HepG2 (cell line): ENCODE results near the gene GJB1. TPM values are rescaled to one million over a fixed set of nuclear protein-coding genes. Genes with fewer than 3 reads are reported as not detected.

Experiments
- ASH2L ChIP-seq: fragments of 300-600, 200-600 bp; sonication (generic); IDR thresholded peaks from 2 replicates; pipeline ENCODE4 v1.7.0; 2017; ENCODE audit warnings: low read depth, mild to moderate bottlenecking, moderate library complexity, mixed read lengths, low read length; ENCODE audit not compliant: insufficient read length
- FOXO1 ChIP-seq: sonication (generic); formaldehyde crosslinking; IDR thresholded peaks from 2 replicates; pipeline ENCODE4 v1.4.0; 2020; ENCODE audit warnings: missing genetic modification reagents
- GPN1 ChIP-seq: sonication (generic); formaldehyde crosslinking; IDR thresholded peaks from 2 replicates; pipeline ENCODE4 v1.5.1; 2020; ENCODE audit warnings: missing genetic modification reagents, borderline replicate concordance
- HIVEP1 ChIP-seq: sonication (generic); formaldehyde crosslinking; IDR thresholded peaks from 2 replicates; pipeline ENCODE4 v1.4.0; 2020; ENCODE audit warnings: mild to moderate bottlenecking, missing genetic modification reagents
- KDM2A ChIP-seq: sonication (generic); formaldehyde crosslinking; IDR thresholded peaks from 2 replicates; pipeline ENCODE4 v1.4.0; 2020; ENCODE audit warnings: low read depth, missing genetic modification reagents, borderline replicate concordance
- KLF12 ChIP-seq: sonication (generic); formaldehyde crosslinking; IDR thresholded peaks from 2 replicates; pipeline ENCODE4 v1.4.0; 2020; ENCODE audit warnings: missing genetic modification reagents, borderline replicate concordance
- NCOA2 ChIP-seq: sonication (generic); formaldehyde crosslinking; IDR thresholded peaks from 2 replicates; pipeline ENCODE4 v1.8.0; 2022; ENCODE audit warnings: inconsistent platforms
- PHF5A ChIP-seq: IDR thresholded peaks from one replicate; pipeline ENCODE4 v1.6.1; 2018; ENCODE audit warnings: low read depth, missing genetic modification reagents; ENCODE audit not compliant: unreplicated experiment
- RCOR2 ChIP-seq: IDR thresholded peaks from 2 replicates; pipeline ENCODE4 v1.6.1; 2016; ENCODE audit warnings: missing biosample characterization, missing genetic modification reagents
- RNF2 ChIP-seq: fragments of 450-650 bp; conservative IDR thresholded peaks from 2 replicates; pipeline ENCODE4 v1.6.1; 2016; ENCODE audit warnings: low read depth
- SETDB1 ChIP-seq: sonication (generic); formaldehyde crosslinking; IDR thresholded peaks from 2 replicates; pipeline ENCODE4 v1.5.1; 2020; ENCODE audit warnings: missing genetic modification reagents, mild to moderate bottlenecking, borderline replicate concordance
- TARDBP ChIP-seq: sonication (generic); formaldehyde crosslinking; IDR thresholded peaks from 2 replicates; pipeline ENCODE4 v1.8.0; 2022; ENCODE audit warnings: mild to moderate bottlenecking, missing genetic modification reagents
- TBX2 ChIP-seq: sonication (generic); formaldehyde crosslinking; IDR thresholded peaks from 2 replicates; pipeline ENCODE4 v1.5.0; 2020; ENCODE audit warnings: missing genetic modification reagents, mild to moderate bottlenecking, borderline replicate concordance
- ZBTB21 ChIP-seq: sonication (generic); formaldehyde crosslinking; IDR thresholded peaks from 2 replicates; pipeline ENCODE4 v1.4.0; 2020; ENCODE audit warnings: missing genetic modification reagents
- ZBTB8A ChIP-seq: sonication (generic); formaldehyde crosslinking; IDR thresholded peaks from 2 replicates; pipeline ENCODE4 v1.4.0; 2020; ENCODE audit warnings: mild to moderate bottlenecking, low read depth, missing genetic modification reagents, borderline replicate concordance
- ZNF350 ChIP-seq: sonication (generic); formaldehyde crosslinking; IDR thresholded peaks from 2 replicates; pipeline ENCODE4 v1.4.0; 2020; ENCODE audit warnings: mild to moderate bottlenecking, low read depth, missing genetic modification reagents, borderline replicate concordance
- ZNF776 ChIP-seq: sonication (generic); formaldehyde crosslinking; IDR thresholded peaks from 2 replicates; pipeline ENCODE4 v1.4.0; 2020; ENCODE audit warnings: mild to moderate bottlenecking, missing genetic modification reagents
- ZNF883 ChIP-seq: sonication (generic); formaldehyde crosslinking; IDR thresholded peaks from 2 replicates; pipeline ENCODE4 v1.5.1; 2020; ENCODE audit warnings: mild to moderate bottlenecking, missing genetic modification reagents; ENCODE audit errors: not compliant biosample characterization
- polyA plus RNA-seq, 8 experiments: library from polyadenylated mRNA; depleted of rRNA in 3 of 8; stranded (reverse) in 7 of 8; unstranded in 1 of 8; fragments of >200 nt; fragmentation: Illumina TruSeq in 4 of 8; extraction: Trizol in 4 of 8; gene quantifications; 2 replicates each; pipeline versions ENCODE4 v1.2.1 to v1.2.3, GENCODE V29; 2011 to 2016; ENCODE audit warnings: low read depth in 4 of 8, missing spikeins in 1 of 8, mixed read lengths in 1 of 8; ENCODE audit not compliant: insufficient read depth in 1 of 8
- total RNA-seq, 5 experiments: library from RNA; depleted of rRNA; stranded (reverse); fragments of >200 nt; fragmentation: Illumina TruSeq; extraction: Trizol; gene quantifications; 2 replicates each; pipeline ENCODE4 v1.2.3, GENCODE V29; 2016; ENCODE audit warnings: low read depth in 1 of 5
- TF ChIP-seq, protein P1 (sequence below): sonication (generic); formaldehyde crosslinking; IDR thresholded peaks from 2 replicates; pipeline ENCODE4 v1.4.0; 2020; ENCODE audit warnings: mild to moderate bottlenecking, low read depth, missing genetic modification reagents
- TF ChIP-seq, protein P2 (sequence below): IDR thresholded peaks from 2 replicates; pipeline ENCODE4 v1.6.1; 2016; ENCODE audit warnings: low read depth, borderline replicate concordance
- TF ChIP-seq, protein P3 (sequence below): sonication (generic); formaldehyde crosslinking; IDR thresholded peaks from 2 replicates; pipeline ENCODE4 v1.5.0; 2020; ENCODE audit warnings: missing genetic modification reagents
- TF ChIP-seq, protein P4 (sequence below), 2 experiments: fragments of 450-650 bp in 1 of 2; sonication (generic) in 1 of 2; formaldehyde crosslinking; IDR thresholded peaks; 2 replicates each; pipeline versions ENCODE4 v1.5.0 to v1.8.0; 2020 to 2022; ENCODE audit warnings: mild to moderate bottlenecking in 1 of 2, missing genetic modification reagents in 1 of 2
- TF ChIP-seq, protein P5 (sequence below): IDR thresholded peaks from 2 replicates; pipeline ENCODE4 v1.6.1; 2018; ENCODE audit warnings: missing genetic modification reagents
- TF ChIP-seq, protein P6 (sequence below): sonication (generic); formaldehyde crosslinking; IDR thresholded peaks from 2 replicates; pipeline ENCODE4 v1.5.0; 2020; ENCODE audit warnings: mild to moderate bottlenecking, missing genetic modification reagents

Gene GJB1
- total and polyA plus RNA-seq, 2 of the 13 experiments (the other 11 are each of a cell fraction or from before 2014, with no cell fraction given) = 111 to 161 TPM

DNA sequence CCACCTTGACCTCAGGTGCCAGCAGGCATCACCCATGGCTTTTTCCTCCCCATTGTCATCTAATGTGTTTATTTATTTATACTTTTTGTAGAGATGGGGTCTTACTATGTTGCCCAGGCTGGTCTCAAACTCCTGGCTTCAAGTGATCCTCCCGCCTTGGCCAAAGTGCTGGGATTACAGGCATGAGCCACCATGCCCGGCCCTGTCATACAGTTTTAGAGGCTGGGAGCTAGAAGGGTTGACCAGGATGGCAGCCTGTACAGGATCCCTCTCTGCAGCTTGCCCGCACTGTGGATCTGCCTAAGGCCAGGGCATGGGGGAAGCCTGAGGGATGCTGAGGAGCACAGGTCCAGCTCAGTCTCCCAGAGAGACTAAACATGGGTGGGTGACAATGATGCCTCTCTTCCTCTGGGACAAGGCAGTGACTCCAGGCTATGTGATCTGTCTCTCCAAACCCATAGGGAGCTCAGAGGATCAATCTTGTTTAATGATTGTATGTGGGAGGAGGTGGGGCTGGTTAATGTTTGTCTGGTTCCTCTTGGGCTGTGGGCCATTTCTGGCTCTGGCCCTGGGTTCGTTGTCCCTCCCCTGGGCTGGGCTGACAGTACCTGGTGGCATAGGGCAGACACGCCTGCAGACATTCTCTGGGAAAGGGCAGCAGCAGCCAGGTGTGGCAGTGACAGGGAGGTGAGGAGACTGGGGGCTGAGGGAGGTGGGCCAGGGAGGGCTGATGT lies 8.3 kb upstream of the GJB1 start (continued):
- TF ChIP-seq, protein P1, sequence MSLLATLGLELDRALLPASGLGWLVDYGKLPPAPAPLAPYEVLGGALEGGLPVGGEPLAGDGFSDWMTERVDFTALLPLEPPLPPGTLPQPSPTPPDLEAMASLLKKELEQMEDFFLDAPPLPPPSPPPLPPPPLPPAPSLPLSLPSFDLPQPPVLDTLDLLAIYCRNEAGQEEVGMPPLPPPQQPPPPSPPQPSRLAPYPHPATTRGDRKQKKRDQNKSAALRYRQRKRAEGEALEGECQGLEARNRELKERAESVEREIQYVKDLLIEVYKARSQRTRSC = 0 out of 2 replicates have a peak, but pooled peaks have one; percentile 39
- no peak for TF ChIP-seq PHF5A
- TF ChIP-seq KLF12 = peak; percentile 32; the same call in 1 of the 2 replicates
- TF ChIP-seq, protein P2, sequence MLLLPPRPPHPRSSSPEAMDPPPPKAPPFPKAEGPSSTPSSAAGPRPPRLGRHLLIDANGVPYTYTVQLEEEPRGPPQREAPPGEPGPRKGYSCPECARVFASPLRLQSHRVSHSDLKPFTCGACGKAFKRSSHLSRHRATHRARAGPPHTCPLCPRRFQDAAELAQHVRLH = no peak
- TF ChIP-seq RNF2 = no peak
- TF ChIP-seq ASH2L = no peak
- TF ChIP-seq ZBTB21 (CRISPR knock-in tag) = no peak
- TF ChIP-seq TARDBP (CRISPR knock-in tag) = peak; percentile 69; the same call in 1 of the 2 replicates
- TF ChIP-seq, protein P3, sequence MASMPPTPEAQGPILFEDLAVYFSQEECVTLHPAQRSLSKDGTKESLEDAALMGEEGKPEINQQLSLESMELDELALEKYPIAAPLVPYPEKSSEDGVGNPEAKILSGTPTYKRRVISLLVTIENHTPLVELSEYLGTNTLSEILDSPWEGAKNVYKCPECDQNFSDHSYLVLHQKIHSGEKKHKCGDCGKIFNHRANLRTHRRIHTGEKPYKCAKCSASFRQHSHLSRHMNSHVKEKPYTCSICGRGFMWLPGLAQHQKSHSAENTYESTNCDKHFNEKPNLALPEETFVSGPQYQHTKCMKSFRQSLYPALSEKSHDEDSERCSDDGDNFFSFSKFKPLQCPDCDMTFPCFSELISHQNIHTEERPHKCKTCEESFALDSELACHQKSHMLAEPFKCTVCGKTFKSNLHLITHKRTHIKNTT (CRISPR knock-in tag) = no peak
- no peak for TF ChIP-seq ZNF350 (CRISPR knock-in tag)
- no peak for TF ChIP-seq ZNF776 (CRISPR knock-in tag)
- TF ChIP-seq TBX2 (CRISPR knock-in tag) = peak; percentile 72
- TF ChIP-seq, protein P4, sequence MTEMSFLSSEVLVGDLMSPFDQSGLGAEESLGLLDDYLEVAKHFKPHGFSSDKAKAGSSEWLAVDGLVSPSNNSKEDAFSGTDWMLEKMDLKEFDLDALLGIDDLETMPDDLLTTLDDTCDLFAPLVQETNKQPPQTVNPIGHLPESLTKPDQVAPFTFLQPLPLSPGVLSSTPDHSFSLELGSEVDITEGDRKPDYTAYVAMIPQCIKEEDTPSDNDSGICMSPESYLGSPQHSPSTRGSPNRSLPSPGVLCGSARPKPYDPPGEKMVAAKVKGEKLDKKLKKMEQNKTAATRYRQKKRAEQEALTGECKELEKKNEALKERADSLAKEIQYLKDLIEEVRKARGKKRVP (CRISPR knock-in tag; IDR thresholded peaks at IDR 0.05) = no peak
- no peak for TF ChIP-seq FOXO1
- TF ChIP-seq KDM2A = no peak
- TF ChIP-seq, protein P5, sequence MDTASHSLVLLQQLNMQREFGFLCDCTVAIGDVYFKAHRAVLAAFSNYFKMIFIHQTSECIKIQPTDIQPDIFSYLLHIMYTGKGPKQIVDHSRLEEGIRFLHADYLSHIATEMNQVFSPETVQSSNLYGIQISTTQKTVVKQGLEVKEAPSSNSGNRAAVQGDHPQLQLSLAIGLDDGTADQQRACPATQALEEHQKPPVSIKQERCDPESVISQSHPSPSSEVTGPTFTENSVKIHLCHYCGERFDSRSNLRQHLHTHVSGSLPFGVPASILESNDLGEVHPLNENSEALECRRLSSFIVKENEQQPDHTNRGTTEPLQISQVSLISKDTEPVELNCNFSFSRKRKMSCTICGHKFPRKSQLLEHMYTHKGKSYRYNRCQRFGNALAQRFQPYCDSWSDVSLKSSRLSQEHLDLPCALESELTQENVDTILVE (CRISPR knock-in tag) = no peak; the same call in 1 of the 2 replicates
- TF ChIP-seq SETDB1 (CRISPR knock-in tag) = no peak
- no peak for TF ChIP-seq ZNF883 (CRISPR knock-in tag)
- no peak; the same call in 1 of the 2 replicates for TF ChIP-seq NCOA2 (CRISPR knock-in tag)
- TF ChIP-seq, protein P6, sequence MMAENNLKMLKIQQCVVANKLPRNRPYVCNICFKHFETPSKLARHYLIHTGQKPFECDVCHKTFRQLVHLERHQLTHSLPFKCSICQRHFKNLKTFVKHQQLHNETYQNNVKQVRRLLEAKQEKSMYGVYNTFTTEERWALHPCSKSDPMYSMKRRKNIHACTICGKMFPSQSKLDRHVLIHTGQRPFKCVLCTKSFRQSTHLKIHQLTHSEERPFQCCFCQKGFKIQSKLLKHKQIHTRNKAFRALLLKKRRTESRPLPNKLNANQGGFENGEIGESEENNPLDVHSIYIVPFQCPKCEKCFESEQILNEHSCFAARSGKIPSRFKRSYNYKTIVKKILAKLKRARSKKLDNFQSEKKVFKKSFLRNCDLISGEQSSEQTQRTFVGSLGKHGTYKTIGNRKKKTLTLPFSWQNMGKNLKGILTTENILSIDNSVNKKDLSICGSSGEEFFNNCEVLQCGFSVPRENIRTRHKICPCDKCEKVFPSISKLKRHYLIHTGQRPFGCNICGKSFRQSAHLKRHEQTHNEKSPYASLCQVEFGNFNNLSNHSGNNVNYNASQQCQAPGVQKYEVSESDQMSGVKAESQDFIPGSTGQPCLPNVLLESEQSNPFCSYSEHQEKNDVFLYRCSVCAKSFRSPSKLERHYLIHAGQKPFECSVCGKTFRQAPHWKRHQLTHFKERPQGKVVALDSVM = no peak; the same call in 1 of the 2 replicates
- TF ChIP-seq HIVEP1 = no peak
- no peak for TF ChIP-seq RCOR2 (CRISPR knock-in tag)
- TF ChIP-seq ZBTB8A = no peak
- TF ChIP-seq GPN1 (CRISPR knock-in tag) = no peak
